Liver (tissue), 3 donors: ENCODE results near the gene MAGEC3.

Source experiments
- CTCF ChIP-seq: fragments of 150-350 bp; IDR thresholded peaks from 2 replicates; pipeline ENCODE4 v1.5.1; 2017; ENCODE audit warnings: improper control_type of control experiment, low read depth, low read length; ENCODE audit not compliant: missing input control
- JUND ChIP-seq, 2 donors: IDR thresholded peaks; 2 replicates each; pipeline ENCODE4 v1.6.1; 2016; ENCODE audit warnings: antibody characterized with exemption in 2 of 2
- MAX ChIP-seq: IDR thresholded peaks from 2 replicates; pipeline ENCODE4 v1.6.1; 2016; ENCODE audit warnings: antibody characterized with exemption
- RAD21 ChIP-seq, 2 donors: IDR thresholded peaks; 2 replicates each; pipeline ENCODE4 v1.6.1; 2016; ENCODE audit warnings: antibody characterized with exemption in 2 of 2, mild to moderate bottlenecking in 2 of 2
- REST ChIP-seq: IDR thresholded peaks from 2 replicates; pipeline ENCODE4 v1.6.1; 2016; ENCODE audit warnings: antibody characterized with exemption, mild to moderate bottlenecking
- RXRA ChIP-seq, 2 donors: IDR thresholded peaks; 2 replicates each; pipeline ENCODE4 v1.6.1; 2017 to 2018; ENCODE audit warnings: antibody characterized with exemption in 2 of 2, mild to moderate bottlenecking in 1 of 2
- SP1 ChIP-seq: IDR thresholded peaks from 2 replicates; pipeline ENCODE4 v1.6.1; 2018; ENCODE audit warnings: antibody characterized with exemption, mild to moderate bottlenecking
- TAF1 ChIP-seq: conservative IDR thresholded peaks from 2 replicates; pipeline ENCODE4 v1.6.1; 2016; ENCODE audit warnings: antibody characterized with exemption, mild to moderate bottlenecking
- YY1 ChIP-seq: IDR thresholded peaks from 2 replicates; pipeline ENCODE4 v1.6.1; 2016; ENCODE audit warnings: antibody characterized with exemption, mild to moderate bottlenecking
- ZBTB33 ChIP-seq: IDR thresholded peaks from 2 replicates; pipeline ENCODE4 v1.6.1; 2016; ENCODE audit warnings: antibody characterized with exemption
- donor health status: healthy.
- donor health status: healthy.

- TF ChIP-seq REST (no peak), RXRA (IDR thresholded peaks at IDR 0.05) (no peak), CTCF (no peak), JUND (IDR thresholded peaks at IDR 0.05) (no peak), RAD21 (IDR thresholded peaks at IDR 0.05) (no peak), YY1 (no peak), TAF1 (no peak), SP1 (no peak), ZBTB33 (no peak), MAX (no peak)
Observed at GRCh38 chrX:141839856-141840255, 1.7 kb downstream of the MAGEC3 start.
